Smooth muscle cell of trachea (primary cell): ENCODE results near the gene ARHGAP42. TPM values are rescaled to one million over a fixed set of nuclear protein-coding genes. Genes with fewer than 3 reads are reported as not detected.

Experiments
- total RNA-seq: library from RNA; depleted of rRNA; stranded (reverse); fragments of >200 nt; gene quantifications from 2 replicates; pipeline ENCODE4 v1.2.1, GENCODE V29; 2014

ARHGAP42 gene, protein sequence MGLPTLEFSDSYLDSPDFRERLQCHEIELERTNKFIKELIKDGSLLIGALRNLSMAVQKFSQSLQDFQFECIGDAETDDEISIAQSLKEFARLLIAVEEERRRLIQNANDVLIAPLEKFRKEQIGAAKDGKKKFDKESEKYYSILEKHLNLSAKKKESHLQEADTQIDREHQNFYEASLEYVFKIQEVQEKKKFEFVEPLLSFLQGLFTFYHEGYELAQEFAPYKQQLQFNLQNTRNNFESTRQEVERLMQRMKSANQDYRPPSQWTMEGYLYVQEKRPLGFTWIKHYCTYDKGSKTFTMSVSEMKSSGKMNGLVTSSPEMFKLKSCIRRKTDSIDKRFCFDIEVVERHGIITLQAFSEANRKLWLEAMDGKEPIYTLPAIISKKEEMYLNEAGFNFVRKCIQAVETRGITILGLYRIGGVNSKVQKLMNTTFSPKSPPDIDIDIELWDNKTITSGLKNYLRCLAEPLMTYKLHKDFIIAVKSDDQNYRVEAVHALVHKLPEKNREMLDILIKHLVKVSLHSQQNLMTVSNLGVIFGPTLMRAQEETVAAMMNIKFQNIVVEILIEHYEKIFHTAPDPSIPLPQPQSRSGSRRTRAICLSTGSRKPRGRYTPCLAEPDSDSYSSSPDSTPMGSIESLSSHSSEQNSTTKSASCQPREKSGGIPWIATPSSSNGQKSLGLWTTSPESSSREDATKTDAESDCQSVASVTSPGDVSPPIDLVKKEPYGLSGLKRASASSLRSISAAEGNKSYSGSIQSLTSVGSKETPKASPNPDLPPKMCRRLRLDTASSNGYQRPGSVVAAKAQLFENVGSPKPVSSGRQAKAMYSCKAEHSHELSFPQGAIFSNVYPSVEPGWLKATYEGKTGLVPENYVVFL
- 6.3 TPM in 2 replicates for total RNA-seq

DNA sequence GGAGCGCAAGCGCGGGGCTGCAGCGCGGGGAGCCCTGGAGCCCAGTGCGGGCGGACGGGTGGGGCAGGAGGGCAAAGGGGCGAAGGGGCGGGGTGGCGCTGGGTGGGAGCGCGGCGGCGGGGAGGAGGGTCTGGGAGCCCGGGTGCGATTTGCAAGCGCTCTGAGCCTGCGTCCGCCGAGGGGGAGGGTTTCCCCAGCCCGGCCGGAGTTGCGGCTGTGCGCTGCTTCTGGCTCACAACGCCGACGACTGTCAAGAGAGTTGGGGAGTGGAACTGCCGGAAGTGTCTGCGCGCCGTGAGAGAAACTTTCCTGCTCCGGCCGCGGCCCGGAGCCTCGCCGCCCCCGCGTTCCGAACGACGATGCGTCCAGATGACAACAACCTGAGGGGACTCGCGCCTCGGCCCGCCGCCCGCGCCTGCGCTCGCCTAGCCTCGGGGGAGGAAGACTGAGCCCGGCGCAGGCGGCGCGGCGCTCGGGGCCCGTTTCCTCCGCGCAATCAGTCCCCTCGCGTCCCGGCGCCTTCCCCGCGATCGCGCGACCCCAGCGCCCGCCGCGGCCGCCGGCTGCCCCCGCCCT is at the start of gene ARHGAP42:
Gene ARHGAP42, plus strand, starts transcription at position 235 of the 576 bp plus-strand sequence. CDS start 391 bp downstream, outside the sequence.

